ENCODE measurements around the gene PPIP5K2. TPM values are rescaled to one million over a fixed set of nuclear protein-coding genes. Genes with fewer than 3 reads are reported as not detected.
"Not testable (repeated sequence)": the region's sequence is repeated elsewhere in the genome, so short reads cannot be mapped to it uniquely, and the experiment has no call there.

PPIP5K2 gene
- total RNA-seq, 1 donor from 2014 or later, result 44.1 TPM

- Mint-ChIP-seq H3K4me3 (ENCODE audit: low read depth) (no peak overlapping the region), H3K36me3 (ENCODE audit: low read depth) (peaks cover 7% of the 10 kb centered on the region), H3K27ac (no peak overlapping the region), H3K27me3 (ENCODE audit: low read depth) (no peaks in the 10 kb centered on the region), H3K9me3 (no peaks in the 10 kb centered on the region), H3K4me1 (ENCODE audit: low read depth) (peaks cover 7% of the 10 kb centered on the region)
- no peak for DNase-seq (ENCODE audit: low spot score)
- intact Hi-C loops (cut with micrococcal nuclease), result no loop called here
Measured at GRCh38 chr5:103217101-103217500, 97.0 kb downstream of the PPIP5K2 start.

DNA sequence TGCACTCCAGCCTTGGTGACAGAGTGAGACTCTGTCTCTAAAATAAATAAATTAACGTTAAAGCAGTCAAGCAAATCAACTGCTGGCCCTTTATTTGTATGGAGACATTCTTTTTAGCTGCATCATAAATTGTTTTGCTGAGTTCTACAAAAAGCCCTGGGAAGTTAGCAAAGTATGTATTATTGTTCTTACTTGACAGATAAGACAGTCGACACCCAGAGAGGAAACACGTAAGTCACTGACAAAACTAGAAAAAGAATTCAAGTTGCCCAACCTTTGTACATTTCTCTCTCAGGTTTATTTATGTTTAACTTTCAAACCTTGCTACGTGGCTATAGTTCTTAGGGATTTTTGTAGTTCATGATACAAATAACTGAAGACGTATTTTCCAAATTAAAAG lies 98.1 kb downstream of the PPIP5K2 start:
- no peak overlapping the region for H3K4me3 Mint-ChIP-seq (ENCODE audit: low read depth)
- H3K36me3 Mint-ChIP-seq (ENCODE audit: low read depth), result peaks cover 5% of the 10 kb centered on the region
- H3K27me3 Mint-ChIP-seq (ENCODE audit: low read depth), result no peaks in the 10 kb centered on the region
- no peak for DNase-seq (ENCODE audit: low spot score)
- no peaks in the 10 kb centered on the region for H3K9me3 Mint-ChIP-seq
- no peak overlapping the region for H3K27ac Mint-ChIP-seq
- intact Hi-C loops (cut with micrococcal nuclease), result no loop called here
- peaks cover 4% of the 10 kb centered on the region for H3K4me1 Mint-ChIP-seq (ENCODE audit: low read depth)

DNA sequence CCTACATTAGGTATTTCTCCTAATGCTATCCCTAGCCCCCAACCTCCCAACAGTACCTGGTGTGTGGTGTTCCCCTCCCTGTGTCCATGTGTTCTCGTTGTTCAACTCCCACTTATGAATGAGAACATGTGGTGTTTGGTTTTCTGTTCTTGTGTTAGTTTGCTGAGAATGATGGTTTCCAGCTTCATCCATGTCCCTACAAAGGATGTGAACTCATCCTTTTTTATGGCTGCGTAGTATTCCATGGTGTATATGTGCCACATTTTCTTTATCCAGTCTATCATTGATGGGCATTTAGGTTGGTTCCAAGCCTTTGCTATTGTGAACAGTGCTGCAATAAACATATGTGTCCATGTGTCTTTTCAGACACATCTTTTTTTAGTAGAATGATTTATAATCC lies 99.0 kb downstream of the PPIP5K2 start:
- H3K27me3 Mint-ChIP-seq (ENCODE audit: low read depth); DNase-seq (ENCODE audit: low spot score); H3K27ac Mint-ChIP-seq; H3K4me3 Mint-ChIP-seq (ENCODE audit: low read depth); intact Hi-C loops (cut with micrococcal nuclease); H3K36me3 Mint-ChIP-seq (ENCODE audit: low read depth); H3K4me1 Mint-ChIP-seq (ENCODE audit: low read depth); H3K9me3 Mint-ChIP-seq: not testable (repeated sequence)

DNA sequence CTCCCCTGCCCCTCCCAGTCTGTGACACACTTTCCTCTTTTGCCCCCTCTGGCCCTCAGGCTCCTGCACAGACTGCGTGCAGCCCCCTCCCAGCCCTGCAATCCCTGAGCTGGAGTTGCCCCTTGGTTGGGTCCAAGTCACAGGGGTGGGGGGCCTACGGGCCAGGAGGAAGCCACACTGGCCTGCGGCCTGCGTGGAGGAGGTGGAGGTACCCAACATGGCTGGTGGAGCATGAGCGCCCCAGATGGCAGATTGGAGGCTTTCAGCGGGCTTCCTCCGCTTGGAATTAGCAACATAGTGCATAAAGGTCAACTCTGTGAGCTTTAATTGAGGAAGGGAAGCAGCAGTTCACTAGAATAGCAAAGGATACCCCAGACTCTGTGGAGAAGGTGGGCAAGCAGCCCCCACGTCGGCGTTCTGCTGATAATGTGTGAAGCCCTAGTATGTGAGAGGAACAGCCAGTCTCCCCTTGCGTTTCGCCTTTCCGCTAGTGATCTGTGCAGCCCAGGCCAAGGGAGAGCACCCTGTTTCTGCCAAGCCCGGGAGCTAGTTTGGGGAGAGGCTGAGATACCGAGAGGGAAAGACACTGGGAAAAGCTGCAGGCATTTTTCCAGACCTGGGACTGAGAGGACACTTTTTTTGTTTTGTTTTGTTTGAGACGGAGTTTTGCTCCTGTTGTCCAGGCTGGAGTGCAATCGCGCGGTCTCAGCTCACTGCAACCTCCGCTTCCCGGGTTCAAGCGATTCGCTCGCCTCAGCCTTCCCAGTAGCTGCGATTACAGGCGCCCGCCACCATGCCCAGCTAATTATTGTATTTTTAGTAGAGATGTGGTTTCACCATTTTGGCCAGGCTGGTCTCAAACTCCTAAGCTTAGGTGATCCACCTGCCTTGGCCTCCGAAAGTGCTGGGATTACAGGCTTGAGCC lies 103.2 kb downstream of the PPIP5K2 start:
- Mint-ChIP-seq H3K36me3 (ENCODE audit: low read depth) (peaks cover 3% of the 10 kb centered on the region), H3K9me3 (no peaks in the 10 kb centered on the region), H3K4me3 (ENCODE audit: low read depth) (no peak overlapping the region), H3K27me3 (ENCODE audit: low read depth) (peaks cover 20% of the 10 kb centered on the region), H3K27ac (no peak overlapping the region), H3K4me1 (ENCODE audit: low read depth) (no peaks in the 10 kb centered on the region)
- intact Hi-C loops (cut with micrococcal nuclease), result no loop called here
- DNase-seq (ENCODE audit: low spot score), result no peak

- intact Hi-C loops (cut with micrococcal nuclease), result loop anchor here (1.0 to 2.0 kb wide), 2 partner anchors 642 to 688 kb away; no protein-coding TSS in a partner anchor
- peak; percentile 36 for DNase-seq (ENCODE audit: low spot score)
- no peaks in the 10 kb centered on the region for H3K9me3 Mint-ChIP-seq
Measured at GRCh38 chr5:103224118-103224893, 104.2 kb downstream of the PPIP5K2 start.

DNA sequence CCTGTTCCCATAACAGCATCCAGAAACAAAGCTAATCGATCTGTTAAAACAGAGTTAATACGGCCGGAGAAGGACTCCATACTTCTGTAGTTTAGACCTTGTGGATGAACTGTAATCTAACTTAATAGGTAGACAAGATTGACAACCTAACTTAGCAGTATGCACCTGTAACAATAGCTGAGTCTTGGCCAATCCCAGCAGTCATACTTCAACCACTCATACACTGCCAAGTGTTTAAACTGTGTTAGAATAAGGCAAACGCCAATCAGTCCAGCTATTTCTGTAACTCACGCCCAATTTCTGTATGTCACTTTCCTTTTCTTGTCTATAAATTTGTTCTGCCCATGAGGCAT lies 104.8 kb downstream of the PPIP5K2 start:
- H3K27me3 Mint-ChIP-seq (ENCODE audit: low read depth), result peaks cover 30% of the 10 kb centered on the region
- intact Hi-C loops (cut with micrococcal nuclease), result loop anchor here (1.0 to 2.0 kb wide), 2 partner anchors 642 to 689 kb away; no protein-coding TSS in a partner anchor
- H3K4me1 Mint-ChIP-seq (ENCODE audit: low read depth), result no peaks in the 10 kb centered on the region

More at GRCh38 chr5:103224118-103224893, 104.2 kb downstream of the PPIP5K2 start:
- H3K27ac Mint-ChIP-seq, result no peak overlapping the region
- no peaks in the 10 kb centered on the region for H3K36me3 Mint-ChIP-seq (ENCODE audit: low read depth)
- peaks cover 28% of the 10 kb centered on the region for H3K27me3 Mint-ChIP-seq (ENCODE audit: low read depth)
- no peak overlapping the region for H3K4me3 Mint-ChIP-seq (ENCODE audit: low read depth)
- no peaks in the 10 kb centered on the region for H3K4me1 Mint-ChIP-seq (ENCODE audit: low read depth)

DNA sequence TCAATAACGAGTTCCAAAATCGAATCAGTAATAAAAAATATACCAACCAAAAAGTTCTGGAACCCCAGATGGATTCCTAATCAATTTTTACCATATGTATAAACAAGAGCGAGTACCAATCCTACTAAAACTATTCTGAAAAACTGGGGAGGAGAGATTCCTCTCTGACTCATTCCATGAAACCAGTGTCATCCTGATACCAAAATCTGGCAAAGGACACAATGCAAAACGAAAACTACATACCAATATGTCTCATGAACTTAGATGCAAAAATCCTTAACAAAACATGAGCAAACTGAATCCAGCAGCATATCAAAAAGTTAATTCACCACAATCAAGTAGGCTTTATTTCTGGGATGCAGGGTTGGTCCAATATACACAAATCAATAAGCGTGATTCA lies 108.0 kb downstream of the PPIP5K2 start:
- Mint-ChIP-seq H3K4me1 (ENCODE audit: low read depth) (no peaks in the 10 kb centered on the region), H3K4me3 (ENCODE audit: low read depth) (no peak overlapping the region), H3K27ac (no peak overlapping the region), H3K9me3 (no peaks in the 10 kb centered on the region), H3K36me3 (ENCODE audit: low read depth) (no peaks in the 10 kb centered on the region), H3K27me3 (ENCODE audit: low read depth) (peaks cover 40% of the 10 kb centered on the region)
- intact Hi-C loops (cut with micrococcal nuclease), result no loop called here
- no peak for DNase-seq (ENCODE audit: low spot score)

More for the DNA sequence above, 104.8 kb downstream of the PPIP5K2 start:
- no peaks in the 10 kb centered on the region for H3K9me3 Mint-ChIP-seq
- no peak overlapping the region for H3K27ac Mint-ChIP-seq
- no peak for DNase-seq (ENCODE audit: low spot score)
- H3K36me3 Mint-ChIP-seq (ENCODE audit: low read depth), result no peaks in the 10 kb centered on the region
- no peak overlapping the region for H3K4me3 Mint-ChIP-seq (ENCODE audit: low read depth)

DNA sequence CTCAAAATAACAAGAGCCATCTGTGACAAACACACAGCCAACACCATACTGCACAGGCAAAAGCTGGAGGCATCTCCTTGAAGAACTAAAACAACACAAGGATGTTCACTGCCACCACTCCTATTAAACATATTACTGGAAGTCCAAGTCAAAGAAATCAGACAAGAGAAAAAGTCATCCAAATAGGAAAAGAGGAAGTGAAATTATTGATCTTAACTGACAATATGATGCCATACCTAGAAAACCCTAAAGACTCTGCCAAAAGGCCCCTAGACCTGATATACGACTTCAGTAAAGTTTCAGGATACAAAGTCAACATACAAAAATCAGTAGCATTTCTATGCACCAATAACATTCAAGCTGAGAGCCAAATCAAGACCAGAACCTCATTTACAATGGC lies 108.5 kb downstream of the PPIP5K2 start:
- Mint-ChIP-seq H3K27me3 (ENCODE audit: low read depth) (peaks cover 40% of the 10 kb centered on the region), H3K4me1 (ENCODE audit: low read depth) (no peaks in the 10 kb centered on the region), H3K27ac (no peak overlapping the region), H3K4me3 (ENCODE audit: low read depth) (no peak overlapping the region), H3K9me3 (no peaks in the 10 kb centered on the region), H3K36me3 (ENCODE audit: low read depth) (no peaks in the 10 kb centered on the region)
- no peak for DNase-seq (ENCODE audit: low spot score)
- intact Hi-C loops (cut with micrococcal nuclease), result no loop called here

- H3K9me3 Mint-ChIP-seq, result no peaks in the 10 kb centered on the region
- no peak overlapping the region for H3K4me3 Mint-ChIP-seq (ENCODE audit: low read depth)
- no peaks in the 10 kb centered on the region for H3K36me3 Mint-ChIP-seq (ENCODE audit: low read depth)
- intact Hi-C loops (cut with micrococcal nuclease), result loop anchor here (1.0 kb wide), 1 partner anchor 243 kb away; no protein-coding TSS in a partner anchor
- H3K4me1 Mint-ChIP-seq (ENCODE audit: low read depth), result no peaks in the 10 kb centered on the region
- H3K27ac Mint-ChIP-seq, result no peak overlapping the region
- H3K27me3 Mint-ChIP-seq (ENCODE audit: low read depth), result peaks cover 36% of the 10 kb centered on the region
- no peak for DNase-seq (ENCODE audit: low spot score)
Measured at GRCh38 chr5:103232393-103232999, 112.4 kb downstream of the PPIP5K2 start.

DNA sequence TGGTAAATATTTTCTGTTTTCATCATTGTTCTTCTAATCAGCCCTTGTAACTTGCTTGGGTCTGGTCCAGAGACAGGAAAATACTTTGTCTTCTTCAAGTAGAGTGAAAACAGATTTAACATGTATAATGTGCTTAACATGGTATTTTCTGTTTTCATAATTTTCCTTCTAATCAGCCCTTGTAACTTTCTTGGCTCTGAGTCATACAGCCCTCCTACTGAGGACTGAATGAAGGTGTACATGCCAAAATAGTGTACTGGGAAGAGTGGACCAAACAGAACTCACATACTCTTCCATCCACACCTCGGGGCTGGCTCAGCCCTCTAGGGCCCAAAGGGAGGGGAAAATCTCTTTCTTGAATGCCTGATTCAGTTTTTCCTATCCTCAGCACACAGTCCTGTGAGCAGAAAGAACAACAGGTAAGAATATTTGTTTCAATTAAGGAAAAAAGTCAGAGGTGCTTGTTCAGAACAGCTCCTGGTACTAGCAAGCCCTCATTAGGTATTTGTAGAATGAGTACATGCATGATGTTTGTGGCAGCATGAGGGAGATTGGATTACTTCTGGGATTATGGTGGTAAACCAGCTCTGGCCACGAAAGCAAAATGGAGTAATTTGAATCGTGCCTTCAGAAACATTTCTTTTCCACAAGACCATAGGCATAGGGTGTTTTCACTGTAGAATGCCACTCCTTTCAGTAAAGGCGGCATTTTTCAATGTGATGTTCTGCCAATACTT lies 114.3 kb downstream of the PPIP5K2 start:
- H3K9me3 Mint-ChIP-seq, result peaks cover 7% of the 10 kb centered on the region
- H3K4me3 Mint-ChIP-seq (ENCODE audit: low read depth), result no peak overlapping the region
- H3K4me1 Mint-ChIP-seq (ENCODE audit: low read depth), result no peaks in the 10 kb centered on the region

DNA sequence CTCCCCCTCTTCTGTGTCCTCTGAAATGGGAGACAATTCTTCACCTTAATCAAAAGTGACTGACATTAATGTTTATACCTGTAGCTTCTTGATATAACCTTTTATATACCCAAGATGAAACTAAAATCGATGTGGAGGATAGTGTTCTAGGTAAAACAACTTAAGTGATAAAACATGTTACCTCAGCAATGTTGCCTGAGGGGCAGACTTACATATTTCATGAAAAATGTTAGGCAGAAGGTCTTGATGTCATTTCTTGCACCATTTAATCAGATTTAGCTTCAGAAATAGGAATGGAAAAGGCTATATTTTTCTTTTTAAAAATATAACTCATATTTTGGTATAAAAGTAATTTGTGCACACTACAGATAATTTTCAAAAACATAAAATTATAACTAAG lies 115.8 kb downstream of the PPIP5K2 start:
- no peak overlapping the region for H3K4me3 Mint-ChIP-seq (ENCODE audit: low read depth)
- no peaks in the 10 kb centered on the region for H3K36me3 Mint-ChIP-seq (ENCODE audit: low read depth)
- H3K9me3 Mint-ChIP-seq, result peaks cover 10% of the 10 kb centered on the region
- no peak overlapping the region for H3K27ac Mint-ChIP-seq
- no peak for DNase-seq (ENCODE audit: low spot score)
- H3K4me1 Mint-ChIP-seq (ENCODE audit: low read depth), result no peaks in the 10 kb centered on the region
- intact Hi-C loops (cut with micrococcal nuclease), result no loop called here
- H3K27me3 Mint-ChIP-seq (ENCODE audit: low read depth), result peaks cover 25% of the 10 kb centered on the region

More for the DNA sequence above, 114.3 kb downstream of the PPIP5K2 start:
- intact Hi-C loops (cut with micrococcal nuclease), result no loop called here
- DNase-seq (ENCODE audit: low spot score), result no peak
- no peak overlapping the region for H3K27ac Mint-ChIP-seq
- no peaks in the 10 kb centered on the region for H3K36me3 Mint-ChIP-seq (ENCODE audit: low read depth)
- peaks cover 33% of the 10 kb centered on the region for H3K27me3 Mint-ChIP-seq (ENCODE audit: low read depth)

GRCh38 chr5:103237778-103238177 lies 117.7 kb downstream of the PPIP5K2 start:
- intact Hi-C loops (cut with micrococcal nuclease), result no loop called here
- Mint-ChIP-seq H3K36me3 (ENCODE audit: low read depth) (no peaks in the 10 kb centered on the region), H3K27me3 (ENCODE audit: low read depth) (peaks cover 27% of the 10 kb centered on the region), H3K9me3 (peaks cover 10% of the 10 kb centered on the region), H3K4me1 (ENCODE audit: low read depth) (no peaks in the 10 kb centered on the region), H3K27ac (no peak overlapping the region), H3K4me3 (ENCODE audit: low read depth) (no peak overlapping the region)
- DNase-seq (ENCODE audit: low spot score), result no peak

Data from activated T-helper 2 cell treated with anti-CD3 and anti-CD28 coated beads, Interferon-gamma antibody, Interleukin-2, Interleukin-4, amounts not matched to agents 10 μg/mL and 5 μg/mL and 100 μg/mL, durations not matched to agents 14 hours and 24 hours and 36 hours (primary cell).